Fibroblast of mammary gland (primary cell): ENCODE results near the gene ARMC5.
A peak's percentile ranks its signal among the peaks of the same experiment; 100 is the strongest.

Experiments
- DNase-seq: peaks from one replicate; pipeline ENCODE4 v3.0.0-alpha.2; 2010; ENCODE audit warnings: low read depth
- H3K4me3 ChIP-seq: 2 replicates; pipeline ENCODE4 v1.5.1; 2011; ENCODE audit warnings: low read depth, mild to moderate bottlenecking, low read length, moderate library complexity; ENCODE audit not compliant: control insufficient read depth
- CTCF ChIP-seq: conservative IDR thresholded peaks from 2 replicates; pipeline ENCODE4 v1.5.1; 2011; ENCODE audit warnings: low read depth, low read length, inconsistent platforms; ENCODE audit not compliant: control insufficient read depth, insufficient read depth

The ARMC5 gene

GRCh38 chr16:31458844-31459686 is at the start of gene ARMC5:
Gene ARMC5 (plus strand): TSS chr16:31459501. CDS start chr16:31459525, 24 bp downstream.
- DNase-seq, result peak; percentile 98
- peak within 1 kb of the TSS; percentile 57 for H3K4me3 ChIP-seq
- TF ChIP-seq CTCF, result peak; percentile 29

- DNase-seq, result no peak
- H3K4me3 ChIP-seq, result no peak overlapping the region
- no peak for TF ChIP-seq CTCF
These were observed 49.2 kb upstream of the ARMC5 start for GRCh38 chr16:31410082-31410481.

GRCh38 chr16:31411024-31411844 is 48.1 kb upstream of the ARMC5 start:
- TF ChIP-seq CTCF, result no peak
- DNase-seq, result peak; percentile 17
- H3K4me3 ChIP-seq, result no peak overlapping the region

- TF ChIP-seq CTCF, result no peak
- DNase-seq, result no peak
- H3K4me3 ChIP-seq, result no peak overlapping the region
These were observed 46.6 kb upstream of the ARMC5 start for GRCh38 chr16:31412750-31413149.

- TF ChIP-seq CTCF, result no peak
- H3K4me3 ChIP-seq, result no peak overlapping the region
- no peak for DNase-seq
These were observed 45.9 kb upstream of the ARMC5 start for GRCh38 chr16:31413381-31413780.

- DNase-seq, result no peak
- TF ChIP-seq CTCF, result no peak
- H3K4me3 ChIP-seq, result no peak overlapping the region
These were observed 45.4 kb upstream of the ARMC5 start for GRCh38 chr16:31413943-31414342.
